IMR-90 (cell line): Measurements from ENCODE around the gene LHPP. TPM values are rescaled to one million over a fixed set of nuclear protein-coding genes. Genes with fewer than 3 reads are reported as not detected.
"Not testable (repeated sequence)": the region's sequence is repeated elsewhere in the genome, so short reads cannot be mapped to it uniquely, and the experiment has no call there.

Experiments
- ATAC-seq: fragments of 200-7000 bp; cut with Tn5 transposase; 2 replicates; pipeline ENCODE4 v1.9.1; 2020; ENCODE audit warnings: low read depth, mild to moderate bottlenecking, moderate library complexity
- BruUV-seq: library from RNA; stranded (reverse); fragments of 400-500 nt; replicated peaks from 2 replicates; lab custom pipeline; 2021; lab: Mats Ljungman, UMichigan
- CTCF ChIA-PET: fragments of 300-600 bp; formaldehyde crosslinking; extraction: SDS; loops from one replicate; lab custom pipeline; 2021; ENCODE audit warnings: antibody characterized with exemption; lab: Yijun Ruan, JAX
- POLR2A ChIA-PET: fragments of 300-600 bp; sonication (Branson Sonifier 250); formaldehyde crosslinking; loops from one replicate; lab custom pipeline; 2022; ENCODE audit warnings: antibody characterized with exemption; ENCODE audit not compliant: unreplicated experiment; lab: Charles Lee
- DNase-seq: peaks from one replicate; pipeline ENCODE4 v3.0.0; 2013
- H2AFZ ChIP-seq: replicated peaks from 2 replicates; pipeline ENCODE3; 2013; ENCODE audit warnings: low read length, mild to moderate bottlenecking; ENCODE audit not compliant: poor library complexity
- H2AK5ac ChIP-seq: 2 replicates; pipeline ENCODE4 v1.6.1; 2013; ENCODE audit warnings: low read depth, low read length, inconsistent platforms
- H2AK9ac ChIP-seq: replicated peaks from 2 replicates; pipeline ENCODE3; 2013; ENCODE audit warnings: mild to moderate bottlenecking, low read depth, low read length, moderate library complexity; ENCODE audit not compliant: poor library complexity
- H2BK120ac ChIP-seq: 2 replicates; pipeline ENCODE4 v1.6.1; 2013; ENCODE audit warnings: low read depth, low read length, inconsistent platforms
- H2BK15ac ChIP-seq: 3 replicates; pipeline ENCODE4 v1.6.1; 2013; ENCODE audit warnings: low read depth, low read length, inconsistent platforms
- H2BK20ac ChIP-seq: 2 replicates; pipeline ENCODE4 v1.6.1; 2013; ENCODE audit warnings: low read depth, mild to moderate bottlenecking, inconsistent platforms, low read length, moderate library complexity
- H2BK5ac ChIP-seq: 2 replicates; pipeline ENCODE4 v1.6.1; 2013; ENCODE audit warnings: mild to moderate bottlenecking, low read depth, low read length, inconsistent platforms; ENCODE audit not compliant: poor library complexity, severe bottlenecking
- H3K14ac ChIP-seq: replicated peaks from 2 replicates; pipeline ENCODE4 v1.6.1; 2013; ENCODE audit warnings: low read depth, low read length, inconsistent platforms
- H3K18ac ChIP-seq: 2 replicates; pipeline ENCODE4 v1.6.1; 2013; ENCODE audit warnings: low read depth, low read length, control low read depth
- H3K23ac ChIP-seq: 2 replicates; pipeline ENCODE4 v1.6.1; 2013; ENCODE audit warnings: low read depth, low read length, inconsistent platforms
- H3K27ac ChIP-seq: 2 replicates; pipeline ENCODE4 v1.5.1; 2013; ENCODE audit warnings: mild to moderate bottlenecking, control low read depth, low read length; ENCODE audit not compliant: insufficient read depth
- H3K27me3 ChIP-seq: 2 replicates; pipeline ENCODE4 v1.6.1; 2013; ENCODE audit warnings: low read length; ENCODE audit not compliant: control insufficient read depth, insufficient read depth
- H3K36me3 ChIP-seq: 2 replicates; pipeline ENCODE4 v1.6.1; 2013; ENCODE audit warnings: low read length, mixed read lengths; ENCODE audit not compliant: control insufficient read depth, insufficient read depth
- H3K4ac ChIP-seq: 2 replicates; pipeline ENCODE4 v1.6.1; 2013; ENCODE audit warnings: low read depth, low read length, inconsistent platforms
- H3K4me1 ChIP-seq: 2 replicates; pipeline ENCODE4 v1.6.1; 2013; ENCODE audit warnings: low read length, mixed read lengths; ENCODE audit not compliant: control insufficient read depth, insufficient read depth
- H3K4me2 ChIP-seq: 2 replicates; pipeline ENCODE4 v1.6.1; 2013; ENCODE audit warnings: low read depth, mild to moderate bottlenecking, control low read depth, low read length, moderate library complexity
- H3K4me3 ChIP-seq: 2 replicates; pipeline ENCODE4 v1.5.1; 2013; ENCODE audit warnings: low read depth, mild to moderate bottlenecking, control low read depth, low read length, moderate library complexity; ENCODE audit not compliant: insufficient read depth
- H3K56ac ChIP-seq: 2 replicates; pipeline ENCODE4 v1.6.1; 2013; ENCODE audit warnings: low read length, inconsistent platforms; ENCODE audit not compliant: insufficient read depth; ENCODE audit errors: extremely low read depth
- H3K79me1 ChIP-seq, 2 experiments: 2 replicates each; pipeline ENCODE4 v1.6.1; 2013; ENCODE audit warnings: low read length in 2 of 2, inconsistent platforms in 1 of 2, low read depth in 1 of 2
- H3K9ac ChIP-seq: 2 replicates; pipeline ENCODE4 v1.6.1; 2013; ENCODE audit warnings: low read depth, low read length, control low read depth
- H3K9me1 ChIP-seq: 2 replicates; pipeline ENCODE4 v1.6.1; 2013; ENCODE audit warnings: low read length, inconsistent platforms; ENCODE audit not compliant: insufficient read depth
- H3K9me3 ChIP-seq: 2 replicates; pipeline ENCODE4 v1.6.1; 2013; ENCODE audit warnings: low read length; ENCODE audit not compliant: control insufficient read depth, insufficient read depth
- H4K20me1 ChIP-seq: 2 replicates; pipeline ENCODE4 v1.6.1; 2013; ENCODE audit warnings: low read length, inconsistent platforms; ENCODE audit not compliant: insufficient read depth
- H4K5ac ChIP-seq: 2 replicates; pipeline ENCODE4 v1.6.1; 2013; ENCODE audit warnings: mild to moderate bottlenecking, low read depth, low read length, control low read depth
- H4K8ac ChIP-seq, 2 experiments: 2 replicates each; pipeline ENCODE4 v1.6.1; 2013; ENCODE audit warnings: low read depth in 2 of 2, low read length in 2 of 2, control low read depth in 1 of 2, inconsistent platforms in 1 of 2
- H4K91ac ChIP-seq: 2 replicates; pipeline ENCODE4 v1.6.1; 2013; ENCODE audit warnings: low read depth, low read length, inconsistent platforms; ENCODE audit not compliant: insufficient read depth
- WGBS, 2 experiments: methylation state at CpG; one replicate each; pipeline versions ENCODE4 v1.1.5 to v1.1.7; 2013; ENCODE audit warnings: missing lambda C conversion rate in 2 of 2; ENCODE audit not compliant: insufficient read length in 1 of 2; ENCODE audit errors: extremely low coverage in 2 of 2; 5-methylcytosine and 5-hydroxymethylcytosine counted together
- dilution Hi-C: fragments of 300-500 bp; cut with HindIII; formaldehyde crosslinking; loops from one replicate; pipeline ENCODE4 v1.14.3; 2018; ENCODE audit warnings: low sequenced_read_pairs; ENCODE audit not compliant: unreplicated experiment
- in situ Hi-C: fragments of 300-500 bp; cut with MboI; formaldehyde crosslinking; loops from 3 replicates; pipeline ENCODE4 v1.14.3; 2019; ENCODE audit warnings: low sequenced_read_pairs, inconsistent platforms, mixed read lengths
- intact Hi-C: fragments of 100-400 bp; cut with micrococcal nuclease; formaldehyde crosslinking; loops from 2 replicates; pipeline ENCODE4 v1.10.0; 2022
- polyA plus RNA-seq, 3 experiments: library from polyadenylated mRNA; depleted of rRNA; stranded (reverse); fragments of >200 nt; gene quantifications; 2 replicates each; pipeline ENCODE4 v1.2.3, GENCODE V29; 2012; ENCODE audit warnings: low replicate concordance in 1 of 3
- total RNA-seq: library from RNA; depleted of rRNA; stranded (reverse); fragments of >200 nt; gene quantifications from 2 replicates; pipeline ENCODE4 v1.2.3, GENCODE V29; 2012

The LHPP gene
- total and polyA plus RNA-seq, 2 of the 4 experiments (the other 2 are of a cell fraction): 2.7 to 8.3 TPM

DNA sequence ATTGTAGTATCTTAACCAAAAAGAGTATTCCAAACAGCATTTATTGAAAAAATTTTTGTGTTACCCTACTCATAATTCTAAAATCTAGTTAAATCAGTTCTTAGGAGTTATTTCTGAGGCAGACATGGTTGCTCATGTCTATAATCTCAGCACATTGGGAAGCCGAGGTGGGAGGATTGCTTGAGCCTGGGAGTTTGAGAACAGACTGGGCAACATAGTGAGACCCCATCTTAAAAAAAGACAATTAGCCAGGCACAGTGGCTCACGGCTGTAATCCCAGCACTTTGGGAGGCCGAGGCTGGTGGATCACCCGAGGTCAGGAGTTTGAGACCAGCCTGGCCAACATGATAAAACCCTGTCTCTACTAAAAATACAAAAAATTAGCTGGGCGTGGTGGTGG lies 19.9 kb upstream of the LHPP start:
- H4K8ac ChIP-seq, H3K9ac ChIP-seq, H2BK5ac ChIP-seq, H3K4me2 ChIP-seq, H3K18ac ChIP-seq, in situ Hi-C loops, H3K4ac ChIP-seq, H2BK15ac ChIP-seq, H3K9me1 ChIP-seq, H4K20me1 ChIP-seq, H3K4me1 ChIP-seq, H2AFZ ChIP-seq, dilution Hi-C loops, ATAC-seq, H3K27ac ChIP-seq, H3K23ac ChIP-seq, H3K9me3 ChIP-seq, POLR2A ChIA-PET, H2BK20ac ChIP-seq, H3K4me3 ChIP-seq, DNase-seq, intact Hi-C loops, H4K5ac ChIP-seq, H3K79me1 ChIP-seq, BruUV-seq, H4K91ac ChIP-seq, H2BK120ac ChIP-seq, H3K14ac ChIP-seq, H2AK9ac ChIP-seq, H3K56ac ChIP-seq, H3K36me3 ChIP-seq, H2AK5ac ChIP-seq: not testable (repeated sequence)
- H3K27me3 ChIP-seq: peaks cover 23% of the 10 kb centered on the region
- CTCF ChIA-PET: interaction anchor here (0.7 kb wide), 1 partner anchor 23 kb away, joined by 3 read pairs; the partner anchor contains the start of gene OAT
- 40% methylated on average over 1 of the region's 5 CpGs; no CpG with 5 or more reads in 1 of the 2 experiments for WGBS, 2 experiments
